Measurements from ENCODE around the gene DCLK1.

- no peak for TF ChIP-seq POLR2A (IDR thresholded peaks at IDR 0.05)
- no peak for TF ChIP-seq POLR2AphosphoS5 (IDR thresholded peaks at IDR 0.05)
- TF ChIP-seq CTCF (IDR thresholded peaks at IDR 0.05 in 8 of 11, conservative IDR thresholded peaks at IDR 0.05 in 3 of 11): no peak
Observed at GRCh38 chr13:35838356-35838755, 292.8 kb downstream of the DCLK1 start.

All from spleen (tissue), 7 donors.